Mesenchymal stem cell (in vitro differentiated cells and primary cell): Measurements from ENCODE around the gene STRA8. TPM values are rescaled to one million over a fixed set of nuclear protein-coding genes. Genes with fewer than 3 reads are reported as not detected.

Source experiments
- DNase-seq: peaks from one replicate; pipeline ENCODE4 v3.0.0-alpha.2; 2013
- H2AFZ ChIP-seq: one replicate; pipeline ENCODE4 v1.6.1; 2013; ENCODE audit warnings: low read depth, mild to moderate bottlenecking, control low read depth, inconsistent platforms, low read length, moderate library complexity
- H2AK5ac ChIP-seq: 2 replicates; pipeline ENCODE4 v1.6.1; 2013; ENCODE audit warnings: low read length, moderate library complexity, mild to moderate bottlenecking, inconsistent platforms; ENCODE audit not compliant: severe bottlenecking
- H2BK120ac ChIP-seq: one replicate; pipeline ENCODE4 v1.6.1; 2013; ENCODE audit warnings: low read depth, mild to moderate bottlenecking, inconsistent platforms, low read length, moderate library complexity
- H2BK12ac ChIP-seq, 2 experiments: one replicate each; pipeline ENCODE4 v1.6.1; 2013; ENCODE audit warnings: inconsistent platforms in 2 of 2, low read length in 2 of 2, mild to moderate bottlenecking in 2 of 2, moderate library complexity in 2 of 2, control low read depth in 1 of 2
- H2BK15ac ChIP-seq: one replicate; pipeline ENCODE4 v1.6.1; 2013; ENCODE audit warnings: mild to moderate bottlenecking, low read depth, inconsistent platforms; ENCODE audit not compliant: poor library complexity, severe bottlenecking
- H2BK5ac ChIP-seq: 2 replicates; pipeline ENCODE4 v1.6.1; 2013; ENCODE audit warnings: low read depth, mild to moderate bottlenecking, low read length, control low read depth, inconsistent platforms; ENCODE audit not compliant: poor library complexity, severe bottlenecking
- H3K14ac ChIP-seq, 2 experiments: one replicate each; pipeline ENCODE4 v1.6.1; 2013; ENCODE audit warnings: inconsistent platforms in 2 of 2, low read length in 2 of 2, control low read depth in 1 of 2, mild to moderate bottlenecking in 1 of 2, moderate library complexity in 1 of 2
- H3K18ac ChIP-seq, 2 experiments: one replicate each; pipeline ENCODE4 v1.6.1; 2013; ENCODE audit warnings: inconsistent platforms in 2 of 2, low read length in 2 of 2, control low read depth in 1 of 2, low read depth in 1 of 2, mild to moderate bottlenecking in 1 of 2
- H3K23ac ChIP-seq, 2 experiments: one replicate each; pipeline ENCODE4 v1.6.1; 2013; ENCODE audit warnings: inconsistent platforms in 2 of 2, low read length in 2 of 2, mild to moderate bottlenecking in 2 of 2, moderate library complexity in 2 of 2, control low read depth in 1 of 2
- H3K27ac ChIP-seq: 2 replicates; pipeline ENCODE4 v1.5.1; 2013; ENCODE audit warnings: mild to moderate bottlenecking, moderate library complexity, low read length, control low read depth, inconsistent platforms; ENCODE audit not compliant: poor library complexity, severe bottlenecking
- H3K27me3 ChIP-seq, 2 experiments: 2 replicates each; pipeline versions ENCODE4 v1.6.1 to v1.7.0; 2013; ENCODE audit warnings: low read length in 2 of 2, mild to moderate bottlenecking in 2 of 2, moderate library complexity in 2 of 2, control low read depth in 1 of 2, inconsistent platforms in 1 of 2; ENCODE audit not compliant: control insufficient read depth in 1 of 2, insufficient read depth in 1 of 2
- H3K36me3 ChIP-seq, 2 experiments: 2 replicates each; pipeline versions ENCODE4 v1.6.1 to v1.7.0; 2013; ENCODE audit warnings: low read length in 2 of 2, control low read depth in 1 of 2, inconsistent platforms in 1 of 2, low read depth in 1 of 2, mild to moderate bottlenecking in 1 of 2; ENCODE audit not compliant: insufficient read depth in 2 of 2, control insufficient read depth in 1 of 2
- H3K4ac ChIP-seq, 2 experiments: one replicate each; pipeline ENCODE4 v1.6.1; 2013; ENCODE audit warnings: inconsistent platforms in 2 of 2, low read length in 2 of 2, mild to moderate bottlenecking in 2 of 2, moderate library complexity in 2 of 2, control low read depth in 1 of 2, low read depth in 1 of 2
- H3K4me1 ChIP-seq: 2 replicates; pipeline ENCODE4 v1.6.1; 2013; ENCODE audit warnings: low read depth, low read length, control low read depth; ENCODE audit not compliant: control insufficient read depth, insufficient read depth
- H3K4me2 ChIP-seq: 2 replicates; pipeline ENCODE4 v1.6.1; 2013; ENCODE audit warnings: low read length, mild to moderate bottlenecking, inconsistent platforms; ENCODE audit not compliant: poor library complexity, severe bottlenecking
- H3K4me3 ChIP-seq, 2 experiments: 2 replicates each; pipeline versions ENCODE4 v1.5.1 to v1.7.0; 2013; ENCODE audit warnings: low read length in 2 of 2, mild to moderate bottlenecking in 2 of 2, control low read depth in 1 of 2, low read depth in 1 of 2; ENCODE audit not compliant: insufficient read depth in 1 of 2
- H3K79me1 ChIP-seq: replicated peaks from 2 replicates; pipeline ENCODE4 v1.6.1; 2013; ENCODE audit warnings: mild to moderate bottlenecking, control low read depth, low read length, inconsistent platforms; ENCODE audit not compliant: poor library complexity, severe bottlenecking
- H3K9ac ChIP-seq: 2 replicates; pipeline ENCODE4 v1.7.0; 2013; ENCODE audit warnings: mild to moderate bottlenecking, low read length, moderate library complexity
- H3K9me3 ChIP-seq: 2 replicates; pipeline ENCODE4 v1.7.0; 2013; ENCODE audit warnings: mild to moderate bottlenecking, low read length; ENCODE audit not compliant: control insufficient read depth
- H4K8ac ChIP-seq: one replicate; pipeline ENCODE4 v1.6.1; 2013; ENCODE audit warnings: inconsistent platforms, mild to moderate bottlenecking, low read length, moderate library complexity
- H4K91ac ChIP-seq: one replicate; pipeline ENCODE4 v1.6.1; 2013; ENCODE audit warnings: mild to moderate bottlenecking, low read length, inconsistent platforms
- WGBS: methylation state at CpG from one replicate; pipeline ENCODE4 v1.1.7; 2013; ENCODE audit warnings: mixed read lengths; 5-methylcytosine and 5-hydroxymethylcytosine counted together
- small RNA-seq: library from polyadenylated mRNA; stranded (forward); fragments of <200 nt; extraction: miRNeasy Mini kit (QIAGEN cat#:217004); gene quantifications from one replicate; pipeline ENCODE3, GENCODE V24; 2013; ENCODE audit warnings: low read depth

STRA8 gene

DNA sequence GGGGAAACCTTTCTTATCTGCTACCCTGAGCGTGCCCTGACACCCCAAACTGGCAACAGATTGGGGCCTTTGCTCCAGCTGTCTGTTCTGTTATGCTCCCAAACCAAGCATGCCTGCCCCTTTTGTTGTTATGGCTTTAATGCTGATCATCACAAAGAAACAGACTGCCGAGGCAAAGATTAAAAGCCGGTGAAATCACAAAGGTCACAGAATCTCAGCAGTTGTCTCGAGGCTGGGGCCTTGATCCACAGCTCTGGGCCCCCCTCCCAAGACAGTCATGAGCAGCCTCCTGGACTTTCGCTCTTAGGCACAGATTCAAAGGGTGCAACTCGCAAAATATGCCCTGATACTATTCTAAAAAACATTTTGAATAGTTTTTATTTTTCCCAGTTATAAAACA lies 65.6 kb downstream of the STRA8 start:
- WGBS: 70% methylated on average over 5 of the region's 6 CpGs
- Histone ChIP-seq H2BK5ac (no peak overlapping the region), H3K23ac (no peak overlapping the region)

GRCh38 chr7:135300913-135301765 lies 67.5 kb downstream of the STRA8 start:
- peaks cover 4 to 23% of the 10 kb centered on the region in 2 experiments for H3K27me3 ChIP-seq
- H4K8ac ChIP-seq: no peak overlapping the region
- no peak for DNase-seq
- no peaks in the 10 kb centered on the region for H3K4me1 ChIP-seq
- H2BK120ac ChIP-seq: no peak overlapping the region
- no peaks in the 10 kb centered on the region for H3K36me3 ChIP-seq
- H3K18ac ChIP-seq: no peak overlapping the region
- no peak overlapping the region for H3K4ac ChIP-seq
- no peak overlapping the region for H2BK12ac ChIP-seq
- H3K4me2 ChIP-seq: no peak overlapping the region
- H2BK5ac ChIP-seq: no peak overlapping the region
- no peak overlapping the region for H2AK5ac ChIP-seq
- H3K27ac ChIP-seq: no peak overlapping the region
- no peak overlapping the region for H2AFZ ChIP-seq
- H4K91ac ChIP-seq: no peak overlapping the region
- H3K9me3 ChIP-seq: peaks cover 12% of the 10 kb centered on the region
- no peak overlapping the region for H3K23ac ChIP-seq
- 74% methylated on average over 2 of the region's 3 CpGs for WGBS
- no peak overlapping the region for H3K9ac ChIP-seq
- no peak overlapping the region for H2BK15ac ChIP-seq
- no peaks in the 10 kb centered on the region for H3K79me1 ChIP-seq
- no peak overlapping the region for H3K4me3 ChIP-seq
- H3K14ac ChIP-seq: no peak overlapping the region

More for the DNA sequence above, 65.6 kb downstream of the STRA8 start:
- H3K14ac ChIP-seq: no peak overlapping the region
- H2BK12ac ChIP-seq: no peak overlapping the region
- peaks cover 0 to 11% of the 10 kb centered on the region in 2 experiments for H3K27me3 ChIP-seq
- H4K91ac ChIP-seq: no peak overlapping the region
- H2BK15ac ChIP-seq: no peak overlapping the region
- no peak overlapping the region for H2AFZ ChIP-seq
- peaks cover 12% of the 10 kb centered on the region for H3K9me3 ChIP-seq
- no peak overlapping the region for H2AK5ac ChIP-seq
- H3K4me3 ChIP-seq: no peak overlapping the region
- no peak overlapping the region for H3K4ac ChIP-seq
- no peak overlapping the region for H3K4me2 ChIP-seq
- H3K18ac ChIP-seq: no peak overlapping the region
- no peak overlapping the region for H3K27ac ChIP-seq
- H3K36me3 ChIP-seq: no peaks in the 10 kb centered on the region
- H3K79me1 ChIP-seq: no peaks in the 10 kb centered on the region
- no peak overlapping the region for H2BK120ac ChIP-seq
- no peaks in the 10 kb centered on the region for H3K4me1 ChIP-seq
- DNase-seq: no peak
- no peak overlapping the region for H4K8ac ChIP-seq
- no peak overlapping the region for H3K9ac ChIP-seq

Small RNA genes within 50 kb of the gene (small RNA-seq; reads per million reads assigned to genes)
- not detected for gene MIR6509
